ENCODE measurements around the gene ZNF605. TPM values are rescaled to one million over a fixed set of nuclear protein-coding genes. Genes with fewer than 3 reads are reported as not detected.
A peak's percentile ranks its signal among the peaks of the same experiment; 100 is the strongest.
"Not testable (repeated sequence)": the region's sequence is repeated elsewhere in the genome, so short reads cannot be mapped to it uniquely, and the experiment has no call there.

ZNF605 gene
- total and polyA plus RNA-seq, 10 of the 15 experiments (the other 5 are each of a cell fraction or from before 2014, with no cell fraction given): 0.95 to 4.8 (median 2.5) TPM

DNA sequence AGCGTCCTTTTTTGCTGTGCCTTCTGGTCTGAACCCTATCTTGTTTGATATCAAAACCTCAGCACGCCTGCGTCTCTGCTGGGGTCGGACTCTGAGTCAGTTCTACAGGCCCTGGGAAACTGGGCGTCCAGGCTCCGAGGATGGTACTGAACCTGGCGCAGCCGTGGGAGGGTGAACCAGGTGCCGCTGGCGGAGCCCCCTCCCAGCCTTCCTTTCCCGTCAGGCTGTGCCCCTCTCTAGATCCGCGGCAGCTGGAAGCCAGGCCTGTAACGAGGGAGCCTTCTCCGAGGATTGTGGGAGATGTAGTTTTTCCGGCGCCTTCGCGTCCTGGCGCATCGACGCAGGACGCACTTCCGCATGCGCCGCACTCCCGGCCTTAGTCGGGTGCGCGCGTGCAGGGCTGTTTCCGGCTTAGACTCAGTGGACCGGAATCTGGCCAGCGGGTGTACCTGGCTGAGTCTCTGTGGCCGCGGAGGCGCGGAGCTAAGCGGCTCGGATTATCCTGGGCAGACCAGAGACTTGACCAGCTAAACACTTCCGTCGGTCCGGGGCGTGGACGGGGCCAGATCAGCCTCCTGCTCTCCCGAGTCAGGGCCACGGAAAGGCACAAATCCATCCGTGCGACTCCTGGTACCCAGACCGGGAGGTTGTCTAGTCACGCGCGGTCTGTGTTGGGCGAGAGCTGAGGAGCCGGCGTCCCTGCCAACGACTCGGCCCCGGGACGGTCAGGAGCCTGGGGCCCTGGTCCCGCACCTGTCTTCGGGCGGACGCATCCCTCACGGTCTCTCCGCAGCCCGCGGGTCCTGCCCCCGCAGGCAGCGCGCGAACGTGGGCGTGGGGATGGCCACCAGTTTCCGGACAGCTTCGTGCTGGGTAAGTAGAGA, 30.1 kb upstream of the ZNF605 start, which contains the start of gene ZNF26 (continued):
- TF ChIP-seq, protein P1, sequence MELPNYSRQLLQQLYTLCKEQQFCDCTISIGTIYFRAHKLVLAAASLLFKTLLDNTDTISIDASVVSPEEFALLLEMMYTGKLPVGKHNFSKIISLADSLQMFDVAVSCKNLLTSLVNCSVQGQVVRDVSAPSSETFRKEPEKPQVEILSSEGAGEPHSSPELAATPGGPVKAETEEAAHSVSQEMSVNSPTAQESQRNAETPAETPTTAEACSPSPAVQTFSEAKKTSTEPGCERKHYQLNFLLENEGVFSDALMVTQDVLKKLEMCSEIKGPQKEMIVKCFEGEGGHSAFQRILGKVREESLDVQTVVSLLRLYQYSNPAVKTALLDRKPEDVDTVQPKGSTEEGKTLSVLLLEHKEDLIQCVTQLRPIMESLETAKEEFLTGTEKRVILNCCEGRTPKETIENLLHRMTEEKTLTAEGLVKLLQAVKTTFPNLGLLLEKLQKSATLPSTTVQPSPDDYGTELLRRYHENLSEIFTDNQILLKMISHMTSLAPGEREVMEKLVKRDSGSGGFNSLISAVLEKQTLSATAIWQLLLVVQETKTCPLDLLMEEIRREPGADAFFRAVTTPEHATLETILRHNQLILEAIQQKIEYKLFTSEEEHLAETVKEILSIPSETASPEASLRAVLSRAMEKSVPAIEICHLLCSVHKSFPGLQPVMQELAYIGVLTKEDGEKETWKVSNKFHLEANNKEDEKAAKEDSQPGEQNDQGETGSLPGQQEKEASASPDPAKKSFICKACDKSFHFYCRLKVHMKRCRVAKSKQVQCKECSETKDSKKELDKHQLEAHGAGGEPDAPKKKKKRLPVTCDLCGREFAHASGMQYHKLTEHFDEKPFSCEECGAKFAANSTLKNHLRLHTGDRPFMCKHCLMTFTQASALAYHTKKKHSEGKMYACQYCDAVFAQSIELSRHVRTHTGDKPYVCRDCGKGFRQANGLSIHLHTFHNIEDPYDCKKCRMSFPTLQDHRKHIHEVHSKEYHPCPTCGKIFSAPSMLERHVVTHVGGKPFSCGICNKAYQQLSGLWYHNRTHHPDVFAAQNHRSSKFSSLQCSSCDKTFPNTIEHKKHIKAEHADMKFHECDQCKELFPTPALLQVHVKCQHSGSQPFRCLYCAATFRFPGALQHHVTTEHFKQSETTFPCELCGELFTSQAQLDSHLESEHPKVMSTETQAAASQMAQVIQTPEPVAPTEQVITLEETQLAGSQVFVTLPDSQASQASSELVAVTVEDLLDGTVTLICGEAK (IDR thresholded peaks at IDR 0.05; ENCODE audit: borderline replicate concordance): peak; percentile 96
- no peak for TF ChIP-seq FOXK2 (IDR thresholded peaks at IDR 0.05)

DNA sequence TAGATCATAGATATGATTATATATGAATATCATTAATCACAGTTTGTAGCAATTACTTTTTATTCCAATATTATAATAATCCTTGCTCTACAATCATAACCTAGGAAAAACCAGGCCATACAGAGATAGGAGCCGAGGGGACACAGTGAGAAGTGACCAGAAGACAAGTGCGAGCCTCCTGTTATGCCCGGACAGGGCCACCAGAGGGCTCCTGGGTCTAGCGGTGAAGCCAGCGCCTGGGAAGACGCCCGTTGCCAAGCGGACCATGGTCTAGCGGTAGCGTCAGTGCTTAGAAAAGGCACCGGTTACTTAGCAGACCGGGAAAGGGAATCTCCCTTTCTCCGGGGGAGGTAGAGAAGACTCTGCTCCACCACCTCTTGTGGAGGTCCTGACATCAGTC, 20.8 kb upstream of the ZNF605 start:
- H3K27me3 ChIP-seq (replicated peaks in 1 of 2; ENCODE audit: control insufficient read depth in 2 of 2, insufficient read depth in 2 of 2, low read length in 1 of 2); H3K9ac ChIP-seq (ENCODE audit: control insufficient read depth, insufficient read depth, low read length); BruUV-seq (replicated peaks); H3K79me2 ChIP-seq (ENCODE audit: control insufficient read depth, insufficient read depth, low read length); DNase-seq (ENCODE audit: low read depth, low spot score); in situ Hi-C loops (cut with MboI); H3K36me3 ChIP-seq (ENCODE audit: control insufficient read depth in 2 of 2, insufficient read depth in 2 of 2, low read length in 1 of 2); H3K4me2 ChIP-seq (ENCODE audit: control insufficient read depth, insufficient read depth); FAIRE-seq; H2AFZ ChIP-seq (ENCODE audit: control insufficient read depth, low read depth, low read length); H3K9me3 ChIP-seq (replicated peaks; ENCODE audit: control insufficient read depth, insufficient read depth, low read length); H3K4me1 ChIP-seq (ENCODE audit: control insufficient read depth, insufficient read depth, low read length); CTCF ChIA-PET; SMC1A ChIA-PET (ENCODE audit: uncharacterized antibody, unreplicated experiment); POLR2A ChIA-PET; H3K4me3 ChIP-seq; H3K27ac ChIP-seq (ENCODE audit: control insufficient read depth, insufficient read depth); ATAC-seq; RAD21 ChIA-PET (ENCODE audit: unreplicated experiment); H4K20me1 ChIP-seq (ENCODE audit: control insufficient read depth, insufficient read depth); intact Hi-C loops (cut with micrococcal nuclease; ENCODE audit: unreplicated experiment): not testable (repeated sequence)
- TF ChIP-seq, protein P2, sequence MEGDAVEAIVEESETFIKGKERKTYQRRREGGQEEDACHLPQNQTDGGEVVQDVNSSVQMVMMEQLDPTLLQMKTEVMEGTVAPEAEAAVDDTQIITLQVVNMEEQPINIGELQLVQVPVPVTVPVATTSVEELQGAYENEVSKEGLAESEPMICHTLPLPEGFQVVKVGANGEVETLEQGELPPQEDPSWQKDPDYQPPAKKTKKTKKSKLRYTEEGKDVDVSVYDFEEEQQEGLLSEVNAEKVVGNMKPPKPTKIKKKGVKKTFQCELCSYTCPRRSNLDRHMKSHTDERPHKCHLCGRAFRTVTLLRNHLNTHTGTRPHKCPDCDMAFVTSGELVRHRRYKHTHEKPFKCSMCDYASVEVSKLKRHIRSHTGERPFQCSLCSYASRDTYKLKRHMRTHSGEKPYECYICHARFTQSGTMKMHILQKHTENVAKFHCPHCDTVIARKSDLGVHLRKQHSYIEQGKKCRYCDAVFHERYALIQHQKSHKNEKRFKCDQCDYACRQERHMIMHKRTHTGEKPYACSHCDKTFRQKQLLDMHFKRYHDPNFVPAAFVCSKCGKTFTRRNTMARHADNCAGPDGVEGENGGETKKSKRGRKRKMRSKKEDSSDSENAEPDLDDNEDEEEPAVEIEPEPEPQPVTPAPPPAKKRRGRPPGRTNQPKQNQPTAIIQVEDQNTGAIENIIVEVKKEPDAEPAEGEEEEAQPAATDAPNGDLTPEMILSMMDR (IDR thresholded peaks at IDR 0.05 in 2 of 3, conservative IDR thresholded peaks at IDR 0.05 in 1 of 3; ENCODE audit: control insufficient read depth in 2 of 3, extremely low read depth in 1 of 3, insufficient read depth in 1 of 3, low read depth in 3 of 3, low read length in 3 of 3): peak in 2 of 3 experiments; percentile 12; a peak in 2 of 6 replicates
- TF ChIP-seq, protein P3, sequence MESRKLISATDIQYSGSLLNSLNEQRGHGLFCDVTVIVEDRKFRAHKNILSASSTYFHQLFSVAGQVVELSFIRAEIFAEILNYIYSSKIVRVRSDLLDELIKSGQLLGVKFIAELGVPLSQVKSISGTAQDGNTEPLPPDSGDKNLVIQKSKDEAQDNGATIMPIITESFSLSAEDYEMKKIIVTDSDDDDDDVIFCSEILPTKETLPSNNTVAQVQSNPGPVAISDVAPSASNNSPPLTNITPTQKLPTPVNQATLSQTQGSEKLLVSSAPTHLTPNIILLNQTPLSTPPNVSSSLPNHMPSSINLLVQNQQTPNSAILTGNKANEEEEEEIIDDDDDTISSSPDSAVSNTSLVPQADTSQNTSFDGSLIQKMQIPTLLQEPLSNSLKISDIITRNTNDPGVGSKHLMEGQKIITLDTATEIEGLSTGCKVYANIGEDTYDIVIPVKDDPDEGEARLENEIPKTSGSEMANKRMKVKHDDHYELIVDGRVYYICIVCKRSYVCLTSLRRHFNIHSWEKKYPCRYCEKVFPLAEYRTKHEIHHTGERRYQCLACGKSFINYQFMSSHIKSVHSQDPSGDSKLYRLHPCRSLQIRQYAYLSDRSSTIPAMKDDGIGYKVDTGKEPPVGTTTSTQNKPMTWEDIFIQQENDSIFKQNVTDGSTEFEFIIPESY (IDR thresholded peaks at IDR 0.05): 0 out of 2 replicates have a peak, but pooled peaks have one; percentile 28
- peak; percentile 34; the same call in 1 of the 2 replicates for TF ChIP-seq RAD21 (IDR thresholded peaks at IDR 0.05; ENCODE audit: insufficient read depth, low read depth, low read length)
- WGBS (ENCODE audit: insufficient coverage, insufficient replicate concordance, low lambda C conversion rate, missing lambda C conversion rate): 66% methylated on average over 13 of the region's 13 CpGs

Data from GM12878 (cell line).